ENCODE results near the gene CRYGC.

The CRYGC gene

GRCh38 chr2:208092093-208092832, 37.4 kb downstream of the CRYGC start:
- no peak for DNase-seq

GRCh38 chr2:208090420-208090819, 39.2 kb downstream of the CRYGC start:
- DNase-seq, result no peak

- DNase-seq, result no peak
Measured at GRCh38 chr2:208086029-208086428, 43.6 kb downstream of the CRYGC start.

- no peak for DNase-seq
Measured at GRCh38 chr2:208083807-208084206, 45.8 kb downstream of the CRYGC start.
